HG03565 (cell line): ENCODE results near the gene CRHR1.

Source experiments
- ATAC-seq: cut with Tn5 transposase; IDR thresholded peaks from one replicate; pipeline ENCODE4 v1.9.1; 2021; ENCODE audit warnings: mild to moderate bottlenecking, moderate library complexity; ENCODE audit not compliant: unreplicated experiment

The CRHR1 gene

DNA sequence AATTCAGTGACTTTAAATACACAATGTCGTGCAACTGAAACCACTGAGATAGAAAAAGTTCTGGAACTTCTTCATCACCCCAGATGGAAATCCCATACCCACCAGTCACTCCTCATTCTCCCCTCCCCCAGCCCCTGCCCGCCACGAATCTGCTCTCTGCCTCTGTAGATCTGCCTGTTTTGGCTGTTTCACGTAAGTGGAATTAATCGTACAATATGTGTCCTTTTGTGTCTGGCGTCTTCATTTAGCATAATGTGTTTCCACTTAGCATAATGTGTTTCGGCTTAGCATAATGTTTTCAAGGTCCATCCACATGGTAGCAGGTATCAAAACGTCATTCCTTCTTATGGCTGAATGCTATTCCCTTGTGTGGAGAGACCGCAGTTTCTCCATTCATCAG lies 57.1 kb downstream of the CRHR1 start:
- ATAC-seq, result no peak

DNA sequence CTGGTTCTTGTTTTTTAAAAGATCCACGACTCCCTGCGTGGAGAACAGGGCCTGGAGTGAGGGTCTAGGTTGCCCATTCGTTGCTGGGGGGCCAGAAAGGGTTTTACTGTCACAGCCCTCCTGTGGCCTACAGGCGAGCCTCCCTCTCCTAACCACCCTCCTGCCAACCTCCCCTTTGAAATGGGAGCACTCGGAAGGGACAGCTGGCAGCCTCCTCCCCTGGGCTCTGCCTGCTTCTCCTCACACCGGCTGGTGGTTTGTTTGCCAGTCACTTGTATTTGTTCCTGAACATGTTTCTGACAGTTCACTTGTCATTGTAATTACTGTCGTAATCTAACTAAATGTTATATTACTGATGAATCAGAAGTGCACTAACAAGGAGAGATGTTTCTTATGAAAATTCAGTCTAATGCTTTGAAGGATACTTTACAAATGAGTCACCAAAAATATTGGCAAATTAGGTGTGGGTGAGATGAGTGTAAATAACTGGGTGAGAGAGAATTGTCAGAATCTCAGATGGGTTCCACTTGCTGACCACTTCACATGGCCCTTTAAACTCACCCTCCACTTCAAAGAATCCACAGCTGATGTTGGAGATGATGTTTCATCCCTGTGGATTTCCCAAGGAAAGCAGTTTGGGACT lies 57.9 kb downstream of the CRHR1 start:
- ATAC-seq, result no peak

DNA sequence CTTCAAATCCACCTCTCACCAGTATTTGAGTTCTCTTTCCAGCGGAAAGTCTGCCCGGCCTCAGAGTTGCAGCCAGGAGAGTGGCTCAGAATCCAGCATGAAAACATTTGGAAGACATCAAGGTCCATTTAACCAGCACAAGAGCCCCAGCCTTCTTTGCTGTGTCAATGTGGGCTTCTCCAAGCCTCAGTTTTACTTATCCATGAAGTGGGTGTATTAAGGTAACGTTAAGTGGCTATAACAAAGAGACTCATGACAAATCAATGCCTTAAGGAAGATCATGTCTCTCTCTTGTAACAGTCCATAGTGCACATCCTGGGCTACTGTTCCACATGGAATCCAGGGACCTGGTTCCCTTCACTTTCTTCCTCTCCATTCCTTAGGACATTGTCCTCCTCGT lies 59.6 kb downstream of the CRHR1 start:
- no peak for ATAC-seq

DNA sequence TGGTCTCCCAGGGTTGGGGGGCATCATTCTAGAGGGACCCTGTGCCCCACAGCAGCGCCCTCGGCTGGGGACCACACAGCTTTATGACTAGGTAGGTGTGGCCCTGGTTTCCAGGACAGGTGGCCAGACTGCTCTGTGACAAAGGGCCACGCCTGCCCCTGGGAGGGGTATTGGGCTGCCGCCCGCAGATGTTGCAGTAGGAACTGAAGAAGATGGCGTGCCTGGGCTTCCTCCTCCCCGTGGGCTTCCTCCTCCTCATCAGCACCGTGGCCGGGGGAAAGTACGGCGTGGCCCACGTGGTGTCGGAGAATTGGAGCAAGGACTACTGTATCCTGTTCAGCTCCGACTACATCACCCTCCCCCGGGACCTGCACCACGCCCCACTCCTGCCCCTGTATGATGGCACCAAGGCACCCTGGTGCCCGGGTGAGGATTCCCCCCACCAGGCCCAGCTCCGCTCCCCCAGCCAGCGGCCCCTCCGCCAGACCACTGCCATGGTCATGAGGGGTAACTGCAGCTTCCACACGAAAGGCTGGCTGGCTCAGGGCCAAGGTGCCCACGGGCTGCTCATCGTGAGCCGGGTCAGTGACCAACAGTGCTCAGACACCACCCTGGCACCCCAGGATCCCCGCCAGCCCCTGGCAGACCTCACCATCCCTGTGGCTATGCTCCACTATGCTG lies 60.7 kb downstream of the CRHR1 start, which contains the start of gene SPPL2C:
SPPL2C (plus strand) TSS at position 187 of the 681 bp plus-strand sequence; CDS start at position 213, 26 bp downstream.
- ATAC-seq, result no peak

DNA sequence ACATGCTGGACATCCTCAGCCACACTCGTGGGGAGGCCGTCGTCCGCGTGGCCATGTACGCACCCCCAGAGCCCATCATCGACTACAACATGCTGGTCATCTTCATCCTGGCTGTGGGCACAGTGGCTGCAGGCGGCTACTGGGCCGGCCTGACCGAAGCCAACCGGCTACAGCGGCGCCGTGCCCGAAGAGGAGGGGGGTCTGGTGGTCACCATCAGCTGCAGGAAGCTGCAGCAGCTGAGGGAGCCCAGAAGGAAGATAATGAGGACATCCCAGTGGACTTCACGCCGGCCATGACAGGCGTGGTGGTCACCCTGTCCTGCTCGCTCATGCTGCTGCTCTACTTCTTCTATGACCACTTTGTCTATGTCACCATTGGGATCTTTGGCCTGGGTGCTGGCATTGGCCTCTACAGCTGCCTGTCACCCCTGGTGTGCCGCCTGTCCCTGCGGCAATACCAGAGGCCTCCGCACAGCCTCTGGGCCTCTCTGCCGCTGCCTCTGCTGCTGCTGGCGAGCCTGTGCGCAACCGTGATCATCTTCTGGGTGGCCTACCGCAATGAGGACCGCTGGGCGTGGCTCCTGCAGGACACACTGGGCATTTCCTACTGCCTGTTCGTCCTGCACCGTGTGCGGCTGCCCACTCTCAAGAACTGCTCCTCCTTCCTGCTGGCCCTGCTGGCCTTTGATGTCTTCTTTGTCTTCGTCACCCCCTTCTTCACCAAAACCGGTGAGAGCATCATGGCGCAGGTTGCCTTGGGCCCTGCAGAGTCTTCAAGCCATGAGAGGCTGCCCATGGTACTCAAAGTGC lies 61.5 kb downstream of the CRHR1 start:
- ATAC-seq, result no peak

DNA sequence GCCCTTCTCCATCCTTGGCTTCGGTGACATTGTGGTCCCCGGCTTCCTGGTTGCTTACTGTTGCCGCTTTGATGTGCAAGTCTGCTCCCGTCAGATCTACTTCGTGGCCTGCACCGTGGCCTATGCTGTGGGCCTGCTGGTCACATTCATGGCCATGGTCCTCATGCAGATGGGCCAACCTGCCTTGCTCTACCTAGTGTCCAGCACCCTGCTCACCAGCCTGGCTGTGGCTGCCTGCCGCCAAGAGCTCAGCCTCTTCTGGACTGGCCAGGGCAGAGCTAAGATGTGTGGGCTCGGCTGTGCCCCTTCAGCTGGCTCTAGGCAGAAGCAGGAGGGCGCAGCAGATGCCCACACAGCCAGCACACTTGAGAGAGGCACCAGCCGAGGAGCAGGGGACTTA lies 62.1 kb downstream of the CRHR1 start:
- no peak for ATAC-seq

DNA sequence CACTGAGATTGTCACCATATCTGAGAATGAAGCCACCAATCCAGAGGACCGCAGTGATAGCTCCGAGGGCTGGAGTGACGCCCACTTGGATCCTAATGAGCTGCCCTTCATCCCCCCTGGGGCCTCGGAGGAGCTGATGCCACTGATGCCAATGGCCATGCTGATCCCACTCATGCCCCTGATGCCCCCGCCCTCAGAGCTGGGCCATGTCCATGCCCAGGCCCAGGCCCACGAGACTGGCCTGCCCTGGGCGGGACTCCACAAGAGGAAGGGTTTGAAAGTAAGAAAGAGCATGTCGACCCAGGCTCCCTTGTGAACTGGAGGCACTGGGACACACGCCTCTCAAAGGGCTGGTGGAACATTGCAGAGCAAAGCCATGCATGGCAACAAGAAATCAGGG lies 62.5 kb downstream of the CRHR1 start:
- ATAC-seq, result no peak

DNA sequence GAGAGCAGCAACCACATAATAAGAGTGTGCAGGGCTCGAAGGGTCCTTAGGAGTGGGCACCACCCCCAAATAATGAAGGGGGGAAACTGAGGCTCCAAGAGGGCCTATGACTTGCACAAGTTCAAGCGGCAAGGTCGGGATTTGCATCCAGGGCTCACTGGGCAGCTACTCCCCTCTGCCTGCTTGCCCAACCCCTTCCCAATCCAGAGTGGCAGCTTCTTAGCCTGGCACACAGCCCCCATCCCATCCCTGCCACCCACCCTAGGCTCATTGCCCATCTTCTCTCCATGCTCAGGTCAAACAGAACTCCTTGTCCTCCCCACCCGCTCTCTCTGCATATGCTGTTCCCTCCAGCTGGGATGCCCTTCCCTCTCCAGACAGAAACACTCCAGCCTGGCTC lies 63.0 kb downstream of the CRHR1 start:
- ATAC-seq, result no peak

DNA sequence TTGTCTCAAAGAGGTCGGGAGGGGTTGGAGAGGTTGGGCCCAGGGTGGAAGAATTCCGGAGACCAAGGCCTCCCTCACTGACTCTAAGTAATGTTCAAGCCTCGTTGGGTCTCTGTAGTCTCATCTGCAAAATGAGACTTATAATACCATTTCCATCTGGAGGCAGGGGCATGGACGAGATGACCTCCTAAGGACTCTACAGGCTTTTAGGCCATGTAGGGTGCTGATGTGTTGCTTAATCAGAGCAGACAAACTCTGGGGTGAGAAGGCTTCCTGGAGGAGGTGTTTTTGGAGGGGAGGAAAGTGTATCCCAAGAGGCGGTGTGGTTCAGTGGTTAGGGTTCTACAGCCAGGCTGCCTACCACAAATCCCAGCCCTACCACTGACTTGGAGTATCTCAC lies 63.6 kb downstream of the CRHR1 start:
- ATAC-seq, result no peak

DNA sequence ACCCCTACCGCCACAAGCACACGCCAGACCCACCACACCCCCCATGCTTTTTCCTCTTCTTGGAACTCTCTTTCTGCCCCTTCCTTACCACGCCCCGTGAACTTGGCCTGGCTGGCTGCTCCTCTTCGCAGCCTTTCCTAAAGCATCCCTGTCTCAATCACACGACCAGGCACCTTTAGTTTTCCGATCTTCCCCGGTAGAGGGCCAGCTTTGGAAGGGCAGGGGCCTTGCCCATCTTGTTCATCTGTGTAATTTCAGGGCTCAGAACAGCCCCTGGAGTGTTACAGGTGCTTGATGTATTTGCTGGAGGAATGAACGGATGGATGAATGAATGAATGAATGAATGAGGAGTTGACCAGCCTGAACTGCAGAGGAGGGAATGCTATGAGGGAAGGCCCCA lies 64.3 kb downstream of the CRHR1 start:
- no peak for ATAC-seq

DNA sequence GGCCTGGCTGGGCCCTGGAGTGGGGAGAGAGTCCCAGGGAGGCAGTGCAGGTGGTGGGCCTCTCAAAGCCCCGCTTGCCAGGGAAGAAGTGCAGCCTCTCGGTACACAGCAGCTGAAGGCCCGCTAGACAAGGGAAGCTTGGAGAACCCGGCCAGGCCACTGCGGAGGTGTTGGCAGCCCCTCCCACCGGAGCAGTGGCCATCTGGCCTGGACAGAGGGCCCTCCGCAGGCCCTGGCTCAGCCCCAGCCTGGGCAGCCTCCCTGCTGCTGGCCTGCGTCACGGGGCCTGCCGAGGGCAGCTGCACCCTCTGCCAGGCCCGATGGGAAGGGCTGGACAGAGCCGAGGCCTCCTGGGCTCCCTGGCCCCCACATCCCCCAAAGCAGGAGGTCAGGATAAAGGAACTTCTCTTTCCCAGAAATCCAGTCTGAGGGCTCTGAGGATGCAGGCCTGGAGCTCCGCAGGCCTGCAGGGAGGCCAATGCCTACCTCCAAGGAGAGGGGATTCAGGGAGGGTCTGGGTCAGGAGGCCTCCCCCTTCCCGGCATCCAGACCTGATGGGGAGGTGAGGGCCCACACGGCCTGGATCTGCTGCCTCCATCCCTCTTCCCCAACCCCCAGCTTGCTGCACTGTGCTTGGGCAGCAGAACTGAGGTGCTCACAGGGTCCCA lies 64.9 kb downstream of the CRHR1 start:
- ATAC-seq, result no peak

DNA sequence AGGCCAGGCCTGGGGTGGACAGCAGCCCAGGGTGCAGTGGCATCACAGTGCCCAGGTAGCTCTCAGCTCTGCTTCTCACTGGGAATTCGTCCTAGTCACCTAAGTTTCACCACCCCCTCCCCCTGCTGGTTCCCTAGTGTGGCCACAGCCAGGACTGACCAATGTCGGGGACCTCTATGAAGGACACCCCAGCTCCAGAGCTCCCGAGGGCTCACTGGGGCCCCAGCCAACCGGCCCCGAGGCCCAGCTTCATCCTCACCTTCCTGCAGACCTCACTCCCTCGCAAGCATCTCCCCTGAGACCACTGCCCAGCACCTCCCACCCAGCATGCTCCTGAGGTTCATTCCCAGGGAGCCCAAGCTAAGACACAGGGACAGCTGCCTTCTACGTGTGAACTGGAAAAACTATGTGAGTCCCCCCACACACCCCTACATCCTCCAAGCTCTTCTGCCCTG lies 65.4 kb downstream of the CRHR1 start:
- ATAC-seq, result no peak

DNA sequence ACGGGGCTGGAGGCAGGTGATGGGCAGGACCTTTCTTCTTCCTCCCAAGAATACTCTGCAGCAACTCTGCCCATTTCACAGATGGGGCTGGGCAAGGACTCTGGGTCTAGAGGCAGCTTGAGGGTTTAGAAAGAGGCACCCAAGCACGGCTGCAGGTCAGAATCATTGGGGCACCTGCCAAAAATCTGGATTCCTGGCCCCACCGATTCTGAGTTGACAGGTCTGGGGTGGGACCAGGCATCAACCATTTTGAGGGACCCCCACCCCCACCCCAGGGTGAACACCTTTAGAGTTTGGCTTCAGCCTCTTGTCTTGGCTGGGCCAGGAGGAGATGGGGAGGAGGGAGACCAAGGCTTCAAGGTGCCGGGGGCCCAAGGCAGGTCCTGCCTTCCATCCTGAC lies 65.9 kb downstream of the CRHR1 start:
- no peak for ATAC-seq

DNA sequence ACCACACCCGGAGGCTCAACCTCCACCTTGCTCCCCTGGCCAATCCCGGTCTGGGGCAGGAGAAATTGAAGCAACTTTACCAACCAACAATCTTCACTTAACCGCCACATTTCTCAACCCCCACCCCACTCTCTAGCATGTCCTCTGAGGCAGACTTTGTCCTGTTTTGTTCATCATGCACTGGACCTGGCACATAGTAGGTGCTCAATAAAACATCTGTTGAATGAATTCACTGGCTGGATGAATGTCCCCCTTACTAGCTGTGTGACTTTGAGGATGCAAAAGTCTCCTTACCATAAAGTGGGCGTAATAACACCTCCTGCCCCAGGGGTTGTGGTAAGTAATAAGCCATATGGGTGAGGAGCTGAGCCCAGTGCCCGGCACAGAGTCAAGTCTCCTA lies 66.3 kb downstream of the CRHR1 start:
- ATAC-seq, result no peak

DNA sequence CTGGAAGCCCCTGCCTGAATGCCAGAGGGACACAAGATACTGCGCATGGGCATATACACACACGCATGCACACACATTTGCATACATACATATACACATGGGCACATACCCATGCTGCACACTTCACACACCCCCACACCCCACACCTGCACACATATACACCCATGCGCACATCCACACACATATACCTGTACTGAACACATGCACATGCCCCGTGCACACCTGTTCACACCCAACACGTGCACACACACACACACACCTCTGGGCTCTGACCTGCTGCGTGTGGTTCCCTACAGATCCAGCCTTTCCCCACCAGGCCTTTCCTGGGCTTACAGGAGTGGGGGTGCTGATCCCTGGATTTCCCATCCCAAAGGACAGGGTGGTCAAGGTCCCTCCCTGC lies 66.9 kb downstream of the CRHR1 start:
- no peak for ATAC-seq

DNA sequence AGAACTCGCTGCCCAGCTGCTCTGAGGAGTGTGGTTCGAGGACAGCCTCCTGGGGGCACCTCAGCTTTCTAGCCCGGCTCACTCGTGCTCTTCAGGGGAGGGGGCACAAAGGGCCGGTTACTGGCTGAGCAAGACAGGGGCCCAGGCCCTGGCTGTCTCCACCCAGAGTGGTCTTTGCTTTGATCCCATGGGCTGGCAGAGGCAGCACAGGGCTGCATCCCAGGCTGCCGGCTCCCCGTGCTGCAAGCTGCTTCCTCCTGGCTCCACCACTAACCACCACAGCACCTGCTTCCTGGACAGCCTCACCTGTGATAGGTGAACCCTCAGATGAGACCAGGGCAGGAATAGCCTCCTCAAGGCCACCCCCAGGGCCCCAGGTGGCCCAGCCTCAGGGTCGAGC lies 67.3 kb downstream of the CRHR1 start:
- no peak for ATAC-seq

DNA sequence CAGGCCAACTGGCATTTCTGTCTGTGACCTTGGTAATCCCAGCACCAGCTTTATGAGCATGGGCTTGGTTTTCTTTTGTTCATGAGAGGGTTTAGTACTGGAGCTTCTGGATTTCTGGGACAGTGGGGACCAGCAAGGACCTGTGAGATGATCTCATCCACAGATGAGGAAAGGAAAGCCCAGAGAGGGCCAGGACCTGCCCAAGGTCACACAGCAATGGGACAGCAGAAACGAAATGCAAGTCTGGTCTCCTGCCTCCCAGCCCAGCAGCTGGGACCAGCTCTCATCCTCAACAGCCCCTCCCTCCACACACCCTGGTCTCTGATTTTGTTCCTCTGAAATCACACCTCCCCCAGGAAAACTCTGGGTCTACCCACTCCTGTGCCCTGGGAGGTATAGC lies 67.8 kb downstream of the CRHR1 start:
- no peak for ATAC-seq

DNA sequence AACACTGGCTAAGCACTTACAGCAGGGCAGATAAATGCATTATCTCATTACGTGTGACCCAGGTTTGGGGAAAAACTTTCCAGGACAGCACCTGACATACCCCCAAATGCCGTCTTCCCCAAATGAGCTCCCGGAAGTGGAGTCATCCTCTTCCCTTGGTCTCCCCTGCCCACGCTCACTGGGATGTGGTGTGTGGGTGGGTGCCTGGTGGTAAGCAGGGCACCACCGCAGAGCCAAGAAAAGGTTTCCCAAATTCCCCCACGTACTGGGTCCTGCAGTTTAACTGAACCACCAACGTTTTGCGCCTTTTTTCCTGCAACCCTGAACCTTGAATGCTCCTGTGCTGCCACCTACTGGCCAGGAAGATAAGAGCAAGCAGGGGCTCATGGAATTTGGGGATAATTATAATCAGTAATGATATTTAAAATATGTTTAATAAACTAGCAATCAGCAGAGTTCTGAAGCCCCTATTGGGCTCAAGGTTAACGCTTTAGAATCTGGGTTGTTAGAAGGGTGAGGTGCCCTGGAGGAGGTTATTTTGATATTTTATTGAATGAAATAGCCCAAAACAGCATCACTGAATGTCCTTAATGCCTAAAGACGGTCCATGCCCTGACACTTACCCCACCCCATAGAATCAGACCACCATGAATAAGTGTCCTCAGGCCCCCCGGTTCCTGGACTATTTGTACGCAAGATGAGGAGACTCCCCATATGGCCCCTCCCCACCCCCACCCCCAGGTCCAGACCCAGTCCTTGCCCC lies 68.6 kb downstream of the CRHR1 start:
- no peak for ATAC-seq

DNA sequence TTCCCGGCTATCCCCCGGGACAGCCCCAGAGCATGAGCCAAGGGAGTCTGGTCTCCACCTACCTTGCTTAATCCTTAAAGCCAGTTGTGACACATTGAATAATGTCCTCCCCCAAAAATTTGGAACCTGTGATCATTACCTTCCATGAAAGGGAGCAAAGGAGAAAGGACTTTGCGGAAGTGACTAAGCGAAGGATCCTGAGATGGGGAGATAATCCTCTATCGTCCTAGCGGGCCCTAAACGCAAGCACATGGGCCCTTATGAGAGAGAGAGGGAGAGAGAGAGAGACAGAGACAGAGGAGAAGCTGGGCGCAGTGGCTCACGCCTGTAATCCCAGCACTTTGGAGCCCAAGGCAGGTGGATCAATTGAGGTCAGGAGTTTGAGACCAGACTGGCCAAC lies 70.1 kb downstream of the CRHR1 start:
- ATAC-seq, result no peak

DNA sequence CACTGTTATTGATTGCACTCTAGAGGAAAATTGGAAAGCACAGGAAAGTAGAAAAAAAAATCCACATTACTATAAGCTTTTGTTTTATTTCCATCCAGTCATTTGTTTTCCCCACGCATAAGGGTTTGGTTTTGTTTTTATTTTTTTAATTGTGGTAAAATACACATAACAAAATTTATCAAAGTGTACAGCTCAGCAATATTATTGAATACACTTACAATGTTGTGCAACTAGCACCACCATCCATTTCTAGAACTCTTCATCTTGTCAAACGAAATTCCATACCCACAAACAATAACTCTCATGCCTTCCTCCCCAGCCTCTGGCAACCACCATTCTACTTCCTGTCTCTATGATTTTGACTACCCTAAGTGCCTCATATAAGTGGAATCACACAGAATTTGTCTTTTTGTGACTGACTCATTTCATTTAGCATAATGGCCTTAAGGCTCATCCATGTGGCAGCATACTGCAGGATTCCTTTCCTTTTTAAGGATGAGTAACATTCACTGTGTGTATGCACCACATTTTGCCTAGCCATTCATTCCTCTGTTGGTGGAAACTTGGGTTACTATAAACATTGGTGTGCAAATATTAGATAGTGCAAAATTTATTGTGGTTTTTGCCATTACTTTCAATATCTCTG lies 71.7 kb downstream of the CRHR1 start:
- ATAC-seq, result no peak
